ENCODE measurements around the gene SNRPD3. TPM values are rescaled to one million over a fixed set of nuclear protein-coding genes. Genes with fewer than 3 reads are reported as not detected.

SNRPD3 gene
- total and polyA plus RNA-seq, 9 of the 15 experiments (the other 6 are each of a cell fraction or from before 2014, with no cell fraction given) = 131 to 366 (median 274) TPM

DNA sequence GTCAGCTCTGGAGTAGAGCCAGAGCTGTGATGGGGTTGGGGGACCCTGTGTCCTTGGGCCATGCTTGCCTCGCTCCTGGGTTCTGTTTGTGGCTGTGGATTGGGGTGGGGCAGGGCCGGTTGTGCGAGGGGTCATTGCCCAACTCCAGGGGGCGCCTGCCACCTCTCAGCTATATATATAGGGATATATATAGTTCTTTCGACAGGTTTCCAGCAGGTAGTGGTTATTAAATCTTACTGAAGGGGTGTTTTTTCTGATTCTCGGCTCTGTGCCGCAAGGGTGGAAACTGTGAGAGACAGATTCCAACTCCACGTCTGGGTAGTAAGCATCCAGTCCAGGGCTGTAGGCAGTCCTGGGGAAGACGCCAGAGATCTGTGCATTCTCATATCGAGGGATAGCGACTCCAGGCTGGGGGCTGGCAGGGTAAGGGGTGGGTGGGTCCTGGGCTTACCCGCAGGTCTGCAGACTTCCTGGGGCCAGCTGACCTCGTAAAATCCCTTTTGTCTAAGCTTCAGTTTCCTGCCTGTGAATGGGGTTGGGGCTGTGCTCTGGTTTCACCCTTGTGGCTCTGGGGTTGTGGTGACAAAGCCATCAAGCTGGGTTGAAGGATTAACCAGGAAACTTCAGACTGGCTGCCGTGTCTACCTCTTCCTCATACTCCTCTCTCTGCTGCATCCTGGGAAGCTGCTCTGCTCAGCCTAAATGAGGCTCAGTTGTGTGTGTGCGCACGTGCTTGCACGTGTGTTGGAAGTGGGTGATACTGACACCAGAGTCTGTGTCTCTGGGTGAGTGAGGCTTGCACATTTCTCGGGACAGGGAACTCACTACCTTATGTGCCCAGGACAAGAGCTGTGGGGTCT, 48.2 kb downstream of the SNRPD3 start (continued):
- TF ChIP-seq, protein P1, sequence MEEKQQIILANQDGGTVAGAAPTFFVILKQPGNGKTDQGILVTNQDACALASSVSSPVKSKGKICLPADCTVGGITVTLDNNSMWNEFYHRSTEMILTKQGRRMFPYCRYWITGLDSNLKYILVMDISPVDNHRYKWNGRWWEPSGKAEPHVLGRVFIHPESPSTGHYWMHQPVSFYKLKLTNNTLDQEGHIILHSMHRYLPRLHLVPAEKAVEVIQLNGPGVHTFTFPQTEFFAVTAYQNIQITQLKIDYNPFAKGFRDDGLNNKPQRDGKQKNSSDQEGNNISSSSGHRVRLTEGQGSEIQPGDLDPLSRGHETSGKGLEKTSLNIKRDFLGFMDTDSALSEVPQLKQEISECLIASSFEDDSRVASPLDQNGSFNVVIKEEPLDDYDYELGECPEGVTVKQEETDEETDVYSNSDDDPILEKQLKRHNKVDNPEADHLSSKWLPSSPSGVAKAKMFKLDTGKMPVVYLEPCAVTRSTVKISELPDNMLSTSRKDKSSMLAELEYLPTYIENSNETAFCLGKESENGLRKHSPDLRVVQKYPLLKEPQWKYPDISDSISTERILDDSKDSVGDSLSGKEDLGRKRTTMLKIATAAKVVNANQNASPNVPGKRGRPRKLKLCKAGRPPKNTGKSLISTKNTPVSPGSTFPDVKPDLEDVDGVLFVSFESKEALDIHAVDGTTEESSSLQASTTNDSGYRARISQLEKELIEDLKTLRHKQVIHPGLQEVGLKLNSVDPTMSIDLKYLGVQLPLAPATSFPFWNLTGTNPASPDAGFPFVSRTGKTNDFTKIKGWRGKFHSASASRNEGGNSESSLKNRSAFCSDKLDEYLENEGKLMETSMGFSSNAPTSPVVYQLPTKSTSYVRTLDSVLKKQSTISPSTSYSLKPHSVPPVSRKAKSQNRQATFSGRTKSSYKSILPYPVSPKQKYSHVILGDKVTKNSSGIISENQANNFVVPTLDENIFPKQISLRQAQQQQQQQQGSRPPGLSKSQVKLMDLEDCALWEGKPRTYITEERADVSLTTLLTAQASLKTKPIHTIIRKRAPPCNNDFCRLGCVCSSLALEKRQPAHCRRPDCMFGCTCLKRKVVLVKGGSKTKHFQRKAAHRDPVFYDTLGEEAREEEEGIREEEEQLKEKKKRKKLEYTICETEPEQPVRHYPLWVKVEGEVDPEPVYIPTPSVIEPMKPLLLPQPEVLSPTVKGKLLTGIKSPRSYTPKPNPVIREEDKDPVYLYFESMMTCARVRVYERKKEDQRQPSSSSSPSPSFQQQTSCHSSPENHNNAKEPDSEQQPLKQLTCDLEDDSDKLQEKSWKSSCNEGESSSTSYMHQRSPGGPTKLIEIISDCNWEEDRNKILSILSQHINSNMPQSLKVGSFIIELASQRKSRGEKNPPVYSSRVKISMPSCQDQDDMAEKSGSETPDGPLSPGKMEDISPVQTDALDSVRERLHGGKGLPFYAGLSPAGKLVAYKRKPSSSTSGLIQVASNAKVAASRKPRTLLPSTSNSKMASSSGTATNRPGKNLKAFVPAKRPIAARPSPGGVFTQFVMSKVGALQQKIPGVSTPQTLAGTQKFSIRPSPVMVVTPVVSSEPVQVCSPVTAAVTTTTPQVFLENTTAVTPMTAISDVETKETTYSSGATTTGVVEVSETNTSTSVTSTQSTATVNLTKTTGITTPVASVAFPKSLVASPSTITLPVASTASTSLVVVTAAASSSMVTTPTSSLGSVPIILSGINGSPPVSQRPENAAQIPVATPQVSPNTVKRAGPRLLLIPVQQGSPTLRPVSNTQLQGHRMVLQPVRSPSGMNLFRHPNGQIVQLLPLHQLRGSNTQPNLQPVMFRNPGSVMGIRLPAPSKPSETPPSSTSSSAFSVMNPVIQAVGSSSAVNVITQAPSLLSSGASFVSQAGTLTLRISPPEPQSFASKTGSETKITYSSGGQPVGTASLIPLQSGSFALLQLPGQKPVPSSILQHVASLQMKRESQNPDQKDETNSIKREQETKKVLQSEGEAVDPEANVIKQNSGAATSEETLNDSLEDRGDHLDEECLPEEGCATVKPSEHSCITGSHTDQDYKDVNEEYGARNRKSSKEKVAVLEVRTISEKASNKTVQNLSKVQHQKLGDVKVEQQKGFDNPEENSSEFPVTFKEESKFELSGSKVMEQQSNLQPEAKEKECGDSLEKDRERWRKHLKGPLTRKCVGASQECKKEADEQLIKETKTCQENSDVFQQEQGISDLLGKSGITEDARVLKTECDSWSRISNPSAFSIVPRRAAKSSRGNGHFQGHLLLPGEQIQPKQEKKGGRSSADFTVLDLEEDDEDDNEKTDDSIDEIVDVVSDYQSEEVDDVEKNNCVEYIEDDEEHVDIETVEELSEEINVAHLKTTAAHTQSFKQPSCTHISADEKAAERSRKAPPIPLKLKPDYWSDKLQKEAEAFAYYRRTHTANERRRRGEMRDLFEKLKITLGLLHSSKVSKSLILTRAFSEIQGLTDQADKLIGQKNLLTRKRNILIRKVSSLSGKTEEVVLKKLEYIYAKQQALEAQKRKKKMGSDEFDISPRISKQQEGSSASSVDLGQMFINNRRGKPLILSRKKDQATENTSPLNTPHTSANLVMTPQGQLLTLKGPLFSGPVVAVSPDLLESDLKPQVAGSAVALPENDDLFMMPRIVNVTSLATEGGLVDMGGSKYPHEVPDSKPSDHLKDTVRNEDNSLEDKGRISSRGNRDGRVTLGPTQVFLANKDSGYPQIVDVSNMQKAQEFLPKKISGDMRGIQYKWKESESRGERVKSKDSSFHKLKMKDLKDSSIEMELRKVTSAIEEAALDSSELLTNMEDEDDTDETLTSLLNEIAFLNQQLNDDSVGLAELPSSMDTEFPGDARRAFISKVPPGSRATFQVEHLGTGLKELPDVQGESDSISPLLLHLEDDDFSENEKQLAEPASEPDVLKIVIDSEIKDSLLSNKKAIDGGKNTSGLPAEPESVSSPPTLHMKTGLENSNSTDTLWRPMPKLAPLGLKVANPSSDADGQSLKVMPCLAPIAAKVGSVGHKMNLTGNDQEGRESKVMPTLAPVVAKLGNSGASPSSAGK (IDR thresholded peaks at IDR 0.05) = 0 out of 2 replicates have a peak, but pooled peaks have one; percentile 19
